ENCODE measurements around the gene BIN2. TPM values are rescaled to one million over a fixed set of nuclear protein-coding genes. Genes with fewer than 3 reads are reported as not detected.

BIN2 gene
- total and polyA plus RNA-seq, 2 donors from 2014 or later, result 3.4 to 15.6 TPM

DNA sequence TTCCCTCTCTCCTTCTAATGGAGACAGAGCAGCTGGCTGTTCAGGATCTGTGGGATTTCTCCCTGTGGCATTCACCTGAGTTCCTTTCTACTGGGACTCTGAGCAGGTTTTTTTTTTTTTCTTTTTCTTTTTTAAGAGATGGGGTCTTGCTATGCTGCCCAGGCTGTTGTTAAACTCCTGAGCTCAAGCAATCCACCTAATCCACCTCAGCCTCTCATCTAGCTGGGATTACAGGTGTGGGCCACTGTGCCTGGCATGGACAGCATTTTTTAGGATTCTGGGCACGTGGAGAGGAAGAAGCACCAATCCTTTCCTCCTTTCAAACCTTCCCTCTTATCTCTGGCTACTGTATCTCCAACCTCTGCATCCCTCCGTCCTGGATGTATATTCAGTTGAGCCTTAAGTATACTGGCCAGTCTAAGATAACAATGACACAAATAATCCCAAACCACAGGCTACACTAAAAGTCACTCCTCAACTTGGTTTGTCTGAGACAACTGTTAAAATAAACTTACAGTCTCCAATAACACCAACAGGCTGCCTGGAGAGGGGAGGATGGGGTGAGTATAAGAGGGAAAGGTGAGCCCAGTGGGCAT lies 38.9 kb upstream of the BIN2 start:
- intact Hi-C loops (cut with DNase I), result no loop called here
- no peak for DNase-seq
- Histone ChIP-seq H3K9ac (ENCODE audit: low read length in 3 of 3) (no peak overlapping the region), H3K27ac (ENCODE audit: low read depth in 2 of 2, low read length in 2 of 2) (no peak overlapping the region), H3K27me3 (ENCODE audit: control insufficient read depth, insufficient read depth, low read length) (no peaks in the 10 kb centered on the region), H3K36me3 (ENCODE audit: control insufficient read depth in 2 of 3, insufficient read depth in 3 of 3, low read length in 3 of 3) (no peaks in the 10 kb centered on the region), H3K4me3 (ENCODE audit: low read length in 3 of 3) (no peak overlapping the region), H3K9me3 (ENCODE audit: control insufficient read depth in 2 of 3, insufficient read depth in 1 of 3, low read length in 3 of 3) (no peaks in the 10 kb centered on the region), H3K4me1 (ENCODE audit: control insufficient read depth in 2 of 3, insufficient read depth in 2 of 3, low read depth in 1 of 3, low read length in 3 of 3) (peaks cover 0 to 4% (median 0%) of the 10 kb centered on the region in 3 donors)
- TF ChIP-seq, protein P1, sequence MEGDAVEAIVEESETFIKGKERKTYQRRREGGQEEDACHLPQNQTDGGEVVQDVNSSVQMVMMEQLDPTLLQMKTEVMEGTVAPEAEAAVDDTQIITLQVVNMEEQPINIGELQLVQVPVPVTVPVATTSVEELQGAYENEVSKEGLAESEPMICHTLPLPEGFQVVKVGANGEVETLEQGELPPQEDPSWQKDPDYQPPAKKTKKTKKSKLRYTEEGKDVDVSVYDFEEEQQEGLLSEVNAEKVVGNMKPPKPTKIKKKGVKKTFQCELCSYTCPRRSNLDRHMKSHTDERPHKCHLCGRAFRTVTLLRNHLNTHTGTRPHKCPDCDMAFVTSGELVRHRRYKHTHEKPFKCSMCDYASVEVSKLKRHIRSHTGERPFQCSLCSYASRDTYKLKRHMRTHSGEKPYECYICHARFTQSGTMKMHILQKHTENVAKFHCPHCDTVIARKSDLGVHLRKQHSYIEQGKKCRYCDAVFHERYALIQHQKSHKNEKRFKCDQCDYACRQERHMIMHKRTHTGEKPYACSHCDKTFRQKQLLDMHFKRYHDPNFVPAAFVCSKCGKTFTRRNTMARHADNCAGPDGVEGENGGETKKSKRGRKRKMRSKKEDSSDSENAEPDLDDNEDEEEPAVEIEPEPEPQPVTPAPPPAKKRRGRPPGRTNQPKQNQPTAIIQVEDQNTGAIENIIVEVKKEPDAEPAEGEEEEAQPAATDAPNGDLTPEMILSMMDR (IDR thresholded peaks at IDR 0.05; ENCODE audit: borderline replicate concordance, extremely low read depth, insufficient read depth), result no peak
- no peak for FAIRE-seq

DNA sequence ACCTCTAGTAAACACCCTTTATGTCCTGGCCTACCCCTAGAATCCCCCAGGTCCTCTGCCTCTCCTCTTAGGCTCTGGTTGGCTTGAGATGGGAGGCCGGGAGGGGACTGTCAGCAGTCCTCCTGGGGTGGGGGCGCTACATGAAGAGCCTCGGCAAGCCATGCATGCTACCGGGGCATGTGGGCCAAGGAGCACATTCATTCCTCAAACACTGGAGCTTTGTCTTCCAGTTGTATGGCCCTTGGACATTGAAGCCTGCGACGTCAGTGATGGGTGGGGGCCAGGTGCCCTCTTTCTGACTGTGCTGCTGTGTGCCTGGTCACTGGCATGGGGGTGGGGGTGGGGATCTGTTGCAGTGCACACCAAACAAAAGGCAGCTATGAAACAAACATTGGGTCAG lies 38.3 kb upstream of the BIN2 start:
- intact Hi-C loops (cut with DNase I), result no loop called here
- FAIRE-seq, result no peak
- H3K36me3 ChIP-seq (ENCODE audit: control insufficient read depth in 2 of 3, insufficient read depth in 3 of 3, low read length in 3 of 3), result no peaks in the 10 kb centered on the region

DNA sequence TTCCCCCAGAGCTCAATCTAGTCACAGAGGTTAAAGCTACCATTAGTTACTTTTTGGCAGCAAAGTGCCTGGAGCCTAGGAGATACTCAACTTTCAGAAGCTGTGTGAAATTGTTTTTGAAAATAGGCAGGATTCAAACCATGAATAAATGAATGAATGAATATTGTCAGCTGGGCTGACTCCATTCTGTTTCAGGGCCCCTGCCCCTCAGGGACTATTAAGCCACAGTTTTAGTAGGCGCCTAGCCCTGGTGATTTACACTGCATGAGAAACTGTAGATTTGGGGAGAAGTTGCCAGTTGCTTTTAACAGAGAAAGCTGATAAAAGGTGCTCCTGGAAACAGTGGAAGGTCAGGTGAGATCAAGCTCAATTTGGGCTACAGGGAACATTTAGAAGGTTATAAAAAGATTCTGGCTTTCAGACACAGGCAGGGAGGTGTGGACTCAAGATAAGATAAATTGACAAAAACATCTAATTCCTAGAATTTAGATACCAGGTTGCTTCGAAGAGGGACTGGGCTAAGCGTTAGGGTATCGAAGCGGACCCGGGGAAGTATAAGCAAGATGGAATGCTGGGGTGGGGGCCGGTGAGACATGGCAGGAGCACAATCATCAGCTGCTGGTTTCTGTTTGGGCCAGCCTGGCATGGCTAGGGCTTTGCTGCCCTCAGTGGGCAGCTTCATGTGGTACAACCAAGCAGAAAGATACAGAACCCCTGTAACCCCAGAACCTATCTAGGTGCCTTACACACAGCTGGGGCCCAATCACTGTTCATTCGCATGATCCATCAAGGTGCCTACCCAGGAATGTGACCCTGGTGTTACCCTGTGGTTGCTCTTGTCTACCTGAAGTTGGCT lies 37.4 kb upstream of the BIN2 start:
- Histone ChIP-seq H3K36me3 (ENCODE audit: control insufficient read depth in 2 of 3, insufficient read depth in 3 of 3, low read length in 3 of 3) (no peaks in the 10 kb centered on the region), H3K27me3 (ENCODE audit: control insufficient read depth, insufficient read depth, low read length) (no peaks in the 10 kb centered on the region), H3K9me3 (ENCODE audit: control insufficient read depth in 2 of 3, insufficient read depth in 1 of 3, low read length in 3 of 3) (no peaks in the 10 kb centered on the region), H3K27ac (ENCODE audit: low read depth in 2 of 2, low read length in 2 of 2) (no peak overlapping the region), H3K9ac (ENCODE audit: low read length in 3 of 3) (no peak overlapping the region), H3K4me1 (ENCODE audit: control insufficient read depth in 2 of 3, insufficient read depth in 2 of 3, low read depth in 1 of 3, low read length in 3 of 3) (peaks cover 0 to 4% (median 0%) of the 10 kb centered on the region in 3 donors), H3K4me3 (ENCODE audit: low read length in 3 of 3) (no peak overlapping the region)
- DNase-seq (no peak), FAIRE-seq (no peak)
- intact Hi-C loops (cut with DNase I), result no loop called here
- TF ChIP-seq, protein P1 (IDR thresholded peaks at IDR 0.05; ENCODE audit: borderline replicate concordance, extremely low read depth, insufficient read depth), result no peak

More for the DNA sequence above, 38.3 kb upstream of the BIN2 start:
- H3K27ac ChIP-seq (ENCODE audit: low read depth in 2 of 2, low read length in 2 of 2), result no peak overlapping the region
- no peaks in the 10 kb centered on the region for H3K27me3 ChIP-seq (ENCODE audit: control insufficient read depth, insufficient read depth, low read length)
- H3K9me3 ChIP-seq (ENCODE audit: control insufficient read depth in 2 of 3, insufficient read depth in 1 of 3, low read length in 3 of 3), result no peaks in the 10 kb centered on the region
- DNase-seq, result no peak
- TF ChIP-seq, protein P1 (IDR thresholded peaks at IDR 0.05; ENCODE audit: borderline replicate concordance, extremely low read depth, insufficient read depth), result no peak
- peaks cover 0 to 4% (median 0%) of the 10 kb centered on the region in 3 donors for H3K4me1 ChIP-seq (ENCODE audit: control insufficient read depth in 2 of 3, insufficient read depth in 2 of 3, low read depth in 1 of 3, low read length in 3 of 3)
- no peak overlapping the region for H3K4me3 ChIP-seq (ENCODE audit: low read length in 3 of 3)
- H3K9ac ChIP-seq (ENCODE audit: low read length in 3 of 3), result no peak overlapping the region

All from kidney (tissue), 14 donors.